Kidney (tissue), 14 donors: Measurements from ENCODE around the gene NSF. TPM values are rescaled to one million over a fixed set of nuclear protein-coding genes. Genes with fewer than 3 reads are reported as not detected.

Experiments
- DNase-seq, 5 donors: peaks; one replicate each; pipeline ENCODE4 v3.0.0-alpha.2; 2013 to 2020
- FAIRE-seq: peaks from 2 replicates; lab custom pipeline; 2012; peaks lifted over from hg19 to GRCh38; lab: Jason Lieb, UNC
- H3K27ac ChIP-seq, 2 donors: one replicate each; pipeline ENCODE4 v1.7.0; 2013; ENCODE audit warnings: low read depth in 2 of 2, low read length in 2 of 2, inconsistent platforms in 1 of 2
- H3K27me3 ChIP-seq: one replicate; pipeline ENCODE4 v1.7.1; 2013; ENCODE audit warnings: low read length, inconsistent platforms; ENCODE audit not compliant: control insufficient read depth, insufficient read depth
- H3K36me3 ChIP-seq, 3 donors: one replicate each; pipeline versions ENCODE4 v1.7.0 to v1.7.1; 2013; ENCODE audit warnings: low read length in 3 of 3, control low read depth in 1 of 3, inconsistent platforms in 1 of 3; ENCODE audit not compliant: insufficient read depth in 3 of 3, control insufficient read depth in 2 of 3
- H3K4me1 ChIP-seq, 3 donors: one replicate each; pipeline versions ENCODE4 v1.7.0 to v1.7.1; 2013; ENCODE audit warnings: low read length in 3 of 3, inconsistent platforms in 1 of 3, low read depth in 1 of 3; ENCODE audit not compliant: control insufficient read depth in 2 of 3, insufficient read depth in 2 of 3
- H3K4me3 ChIP-seq, 3 donors: one replicate each; pipeline versions ENCODE4 v1.7.0 to v1.8.1; 2013; ENCODE audit warnings: low read length in 3 of 3, control low read depth in 1 of 3, inconsistent platforms in 1 of 3
- H3K9ac ChIP-seq, 3 donors: one replicate each; pipeline versions ENCODE4 v1.7.0 to v1.7.1; 2013; ENCODE audit warnings: low read length in 3 of 3, control low read depth in 1 of 3, inconsistent platforms in 1 of 3
- H3K9me3 ChIP-seq, 3 donors: one replicate each; pipeline versions ENCODE4 v1.7.0 to v1.7.1; 2013; ENCODE audit warnings: low read length in 3 of 3, control low read depth in 1 of 3, inconsistent platforms in 1 of 3; ENCODE audit not compliant: control insufficient read depth in 2 of 3, insufficient read depth in 1 of 3
- intact Hi-C: fragments of 100-400 bp; cut with DNase I; formaldehyde crosslinking; loops from one replicate; pipeline ENCODE4 v1.11.1; 2022
- polyA plus RNA-seq: library from polyadenylated mRNA; stranded (reverse); fragments of 350-450 nt; fragmentation: Illumina TruSeq; extraction: RNeasy Lipid Tissue Mini Kit (QIAGEN cat#74804); gene quantifications from one replicate; pipeline ENCODE4 v1.2.3, GENCODE V29; 2014; ENCODE audit warnings: low read depth, low replicate concordance; ENCODE audit not compliant: insufficient read depth
- total RNA-seq: library from RNA; stranded (reverse); fragmentation: NEBNext Ultra II Directional; extraction: Animal tissue kit (Norgen Biotek cat#: 25700); gene quantifications from one replicate; pipeline ENCODE4 v1.2.1, GENCODE V29; 2021
- TF ChIP-seq, protein P1 (sequence below): IDR thresholded peaks from 3 replicates; pipeline ENCODE4 v1.5.1; 2012; ENCODE audit warnings: mild to moderate bottlenecking, moderate library complexity, borderline replicate concordance; ENCODE audit not compliant: insufficient read depth; ENCODE audit errors: extremely low read depth
- donor health status: control.
- donor health status: control.
- donor health status: control.
- donor health status: control.
- donor health status: control.
- donor health status: DM: yes; HTN: yes; CAD: no.
- donor health status: Normal renal cell carcinoma (clear cell type).

NSF gene
- total and polyA plus RNA-seq, 2 donors from 2014 or later, result 14.2 to 52.4 TPM

- Histone ChIP-seq H3K36me3 (peaks cover 0 to 10% (median 9%) of the 10 kb centered on the region in 3 donors), H3K27ac (no peak overlapping the region), H3K4me3 (no peak overlapping the region), H3K4me1 (no peaks in the 10 kb centered on the region), H3K9me3 (no peaks in the 10 kb centered on the region), H3K27me3 (no peaks in the 10 kb centered on the region), H3K9ac (no peak overlapping the region)
- TF ChIP-seq, protein P1, sequence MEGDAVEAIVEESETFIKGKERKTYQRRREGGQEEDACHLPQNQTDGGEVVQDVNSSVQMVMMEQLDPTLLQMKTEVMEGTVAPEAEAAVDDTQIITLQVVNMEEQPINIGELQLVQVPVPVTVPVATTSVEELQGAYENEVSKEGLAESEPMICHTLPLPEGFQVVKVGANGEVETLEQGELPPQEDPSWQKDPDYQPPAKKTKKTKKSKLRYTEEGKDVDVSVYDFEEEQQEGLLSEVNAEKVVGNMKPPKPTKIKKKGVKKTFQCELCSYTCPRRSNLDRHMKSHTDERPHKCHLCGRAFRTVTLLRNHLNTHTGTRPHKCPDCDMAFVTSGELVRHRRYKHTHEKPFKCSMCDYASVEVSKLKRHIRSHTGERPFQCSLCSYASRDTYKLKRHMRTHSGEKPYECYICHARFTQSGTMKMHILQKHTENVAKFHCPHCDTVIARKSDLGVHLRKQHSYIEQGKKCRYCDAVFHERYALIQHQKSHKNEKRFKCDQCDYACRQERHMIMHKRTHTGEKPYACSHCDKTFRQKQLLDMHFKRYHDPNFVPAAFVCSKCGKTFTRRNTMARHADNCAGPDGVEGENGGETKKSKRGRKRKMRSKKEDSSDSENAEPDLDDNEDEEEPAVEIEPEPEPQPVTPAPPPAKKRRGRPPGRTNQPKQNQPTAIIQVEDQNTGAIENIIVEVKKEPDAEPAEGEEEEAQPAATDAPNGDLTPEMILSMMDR, result no peak
- no peak for DNase-seq
- intact Hi-C loops, result no loop called here
- FAIRE-seq, result no peak
Observed at GRCh38 chr17:46758614-46759013, 168.1 kb downstream of the NSF start.

DNA sequence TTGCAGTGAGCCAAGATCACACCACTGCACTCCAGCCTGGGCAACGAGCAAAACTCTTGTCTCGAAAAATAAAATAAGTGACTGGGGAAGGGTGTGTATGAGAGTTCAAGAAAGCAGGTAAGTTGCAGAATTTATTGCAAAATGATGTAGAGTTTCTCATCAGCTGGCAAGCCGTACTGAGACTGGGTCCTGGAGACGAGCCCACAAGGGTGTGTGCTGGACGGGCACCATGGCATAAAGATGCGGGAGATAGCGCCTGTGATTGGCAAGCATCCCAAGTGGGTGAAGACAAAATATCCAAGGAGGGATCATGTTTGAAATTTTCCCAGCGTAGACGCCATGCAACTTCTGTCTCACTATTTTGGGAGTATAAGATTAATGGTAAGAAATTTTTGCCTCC lies 168.7 kb downstream of the NSF start:
- Histone ChIP-seq H3K27ac (no peak overlapping the region), H3K4me1 (no peaks in the 10 kb centered on the region), H3K36me3 (peaks cover 0 to 9% (median 7%) of the 10 kb centered on the region in 3 donors), H3K9ac (no peak overlapping the region), H3K27me3 (no peaks in the 10 kb centered on the region), H3K9me3 (no peaks in the 10 kb centered on the region), H3K4me3 (no peak overlapping the region)
- no peak for FAIRE-seq
- intact Hi-C loops, result no loop called here
- TF ChIP-seq, protein P1, result no peak
- no peak for DNase-seq

GRCh38 chr17:46763416-46763815 lies 172.9 kb downstream of the NSF start:
- Histone ChIP-seq H3K9me3 (no peaks in the 10 kb centered on the region), H3K9ac (no peak overlapping the region), H3K4me1 (peaks cover 0 to 3% (median 0%) of the 10 kb centered on the region in 3 donors), H3K36me3 (no peaks in the 10 kb centered on the region), H3K27ac (no peak overlapping the region), H3K27me3 (no peaks in the 10 kb centered on the region), H3K4me3 (no peak overlapping the region)
- TF ChIP-seq, protein P1, result no peak
- intact Hi-C loops, result no loop called here
- DNase-seq (no peak), FAIRE-seq (no peak)
